ENCODE results near the gene ALDH1L1. TPM values are rescaled to one million over a fixed set of nuclear protein-coding genes. Genes with fewer than 3 reads are reported as not detected.

The ALDH1L1 gene
- total and polyA plus RNA-seq, 2 donors (not counting 1 experiment from before 2014, with no cell fraction given) = not detected

DNA sequence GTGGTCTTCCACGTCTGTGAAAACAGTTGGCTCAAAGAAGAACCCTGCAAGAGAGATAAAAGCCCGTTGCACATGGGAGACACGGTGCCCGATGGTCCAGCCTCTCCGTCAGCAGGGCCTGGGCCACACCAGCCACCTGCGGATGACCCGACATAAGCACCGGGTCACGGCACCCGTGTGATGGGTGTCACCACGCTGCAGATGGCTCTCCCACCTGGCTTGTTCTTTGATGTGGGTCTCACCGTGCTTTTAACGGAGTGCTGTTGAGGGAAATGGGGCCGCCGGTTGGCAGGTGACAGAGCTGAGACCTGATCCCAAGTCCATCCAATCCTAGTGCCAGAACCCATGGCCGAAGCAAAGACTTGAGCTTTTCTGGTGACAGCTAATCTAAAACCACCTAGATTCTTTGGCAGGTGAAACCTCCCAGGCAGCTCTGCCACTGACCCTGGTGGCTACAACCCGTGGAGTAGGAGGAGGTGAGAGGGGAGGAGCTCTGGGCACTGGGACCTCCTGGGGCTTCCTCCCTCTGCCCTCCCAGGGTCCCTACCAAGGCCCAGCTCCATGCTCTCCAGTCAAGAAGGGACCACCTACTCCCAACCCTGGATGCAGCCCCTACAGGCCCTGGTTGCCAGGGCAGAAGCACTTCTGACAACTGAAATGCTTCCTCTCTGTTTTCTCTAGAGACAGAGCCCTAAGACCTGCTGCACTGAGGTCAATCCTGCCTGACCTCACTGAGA, 73.0 kb downstream of the ALDH1L1 start:
- intact Hi-C loops (cut with micrococcal nuclease) = no loop called here
- H3K4me3 ChIP-seq (ENCODE audit: control extremely low read depth in 1 of 5, extremely low read depth in 1 of 5, insufficient read depth in 1 of 5, low read depth in 2 of 5, low read length in 4 of 5) = no peak overlapping the region
- no peaks in the 10 kb centered on the region for H3K79me2 ChIP-seq (ENCODE audit: control insufficient read depth, insufficient read depth, low read length)
- H3K36me3 ChIP-seq (replicated peaks in 1 of 2; ENCODE audit: control extremely low read depth in 1 of 2, control insufficient read depth in 1 of 2, extremely low read depth in 1 of 2, insufficient read depth in 2 of 2, low read length in 1 of 2) = no peaks in the 10 kb centered on the region
- H2AFZ ChIP-seq (ENCODE audit: insufficient read depth, low read depth, low read length, poor library complexity, severe bottlenecking) = no peak overlapping the region
- POLR2A ChIA-PET = no interaction called here
- CTCF ChIA-PET = no interaction called here
- Mint-ChIP-seq H3K9me3 (ENCODE audit: insufficient read depth) (no peaks in the 10 kb centered on the region), H3K4me3 (no peak overlapping the region), H3K27me3 (no peaks in the 10 kb centered on the region), H3K27ac (no peak overlapping the region), H3K4me1 (no peaks in the 10 kb centered on the region)
- no peaks in the 10 kb centered on the region for H4K20me1 ChIP-seq (ENCODE audit: control insufficient read depth, insufficient read depth, low read length, poor library complexity, severe bottlenecking)
- 87% methylated on average over 16 of the region's 17 CpGs for WGBS (ENCODE audit: insufficient coverage)
- ATAC-seq (ENCODE audit: low read depth) (no peak), DNase-seq (no peak)
- H3K4me2 ChIP-seq (replicated peaks; ENCODE audit: low read depth, low read length, poor library complexity, severe bottlenecking) = no peak overlapping the region
- H3K27me3 ChIP-seq (replicated peaks in 1 of 4; ENCODE audit: control extremely low read depth in 1 of 4, control insufficient read depth in 3 of 4, insufficient read depth in 4 of 4, low read length in 3 of 4) = no peaks in the 10 kb centered on the region
- H3K27ac ChIP-seq (ENCODE audit: low read length in 2 of 2) = no peak overlapping the region
- H3K9ac ChIP-seq (ENCODE audit: low read length) = no peak overlapping the region
- TF ChIP-seq, protein P1, sequence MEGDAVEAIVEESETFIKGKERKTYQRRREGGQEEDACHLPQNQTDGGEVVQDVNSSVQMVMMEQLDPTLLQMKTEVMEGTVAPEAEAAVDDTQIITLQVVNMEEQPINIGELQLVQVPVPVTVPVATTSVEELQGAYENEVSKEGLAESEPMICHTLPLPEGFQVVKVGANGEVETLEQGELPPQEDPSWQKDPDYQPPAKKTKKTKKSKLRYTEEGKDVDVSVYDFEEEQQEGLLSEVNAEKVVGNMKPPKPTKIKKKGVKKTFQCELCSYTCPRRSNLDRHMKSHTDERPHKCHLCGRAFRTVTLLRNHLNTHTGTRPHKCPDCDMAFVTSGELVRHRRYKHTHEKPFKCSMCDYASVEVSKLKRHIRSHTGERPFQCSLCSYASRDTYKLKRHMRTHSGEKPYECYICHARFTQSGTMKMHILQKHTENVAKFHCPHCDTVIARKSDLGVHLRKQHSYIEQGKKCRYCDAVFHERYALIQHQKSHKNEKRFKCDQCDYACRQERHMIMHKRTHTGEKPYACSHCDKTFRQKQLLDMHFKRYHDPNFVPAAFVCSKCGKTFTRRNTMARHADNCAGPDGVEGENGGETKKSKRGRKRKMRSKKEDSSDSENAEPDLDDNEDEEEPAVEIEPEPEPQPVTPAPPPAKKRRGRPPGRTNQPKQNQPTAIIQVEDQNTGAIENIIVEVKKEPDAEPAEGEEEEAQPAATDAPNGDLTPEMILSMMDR (IDR thresholded peaks at IDR 0.05) = no peak
- TF ChIP-seq EZH2 (IDR thresholded peaks at IDR 0.05; ENCODE audit: borderline replicate concordance, insufficient read depth, low read depth, low read length, poor library complexity, severe bottlenecking) = no peak
- H3K4me1 ChIP-seq (ENCODE audit: control insufficient read depth in 2 of 2, insufficient read depth in 2 of 2, low read length in 2 of 2) = no peaks in the 10 kb centered on the region
- H3K9me3 ChIP-seq (ENCODE audit: control extremely low read depth in 1 of 3, control insufficient read depth in 2 of 3, insufficient read depth in 1 of 3, low read length in 2 of 3) = no peaks in the 10 kb centered on the region

DNA sequence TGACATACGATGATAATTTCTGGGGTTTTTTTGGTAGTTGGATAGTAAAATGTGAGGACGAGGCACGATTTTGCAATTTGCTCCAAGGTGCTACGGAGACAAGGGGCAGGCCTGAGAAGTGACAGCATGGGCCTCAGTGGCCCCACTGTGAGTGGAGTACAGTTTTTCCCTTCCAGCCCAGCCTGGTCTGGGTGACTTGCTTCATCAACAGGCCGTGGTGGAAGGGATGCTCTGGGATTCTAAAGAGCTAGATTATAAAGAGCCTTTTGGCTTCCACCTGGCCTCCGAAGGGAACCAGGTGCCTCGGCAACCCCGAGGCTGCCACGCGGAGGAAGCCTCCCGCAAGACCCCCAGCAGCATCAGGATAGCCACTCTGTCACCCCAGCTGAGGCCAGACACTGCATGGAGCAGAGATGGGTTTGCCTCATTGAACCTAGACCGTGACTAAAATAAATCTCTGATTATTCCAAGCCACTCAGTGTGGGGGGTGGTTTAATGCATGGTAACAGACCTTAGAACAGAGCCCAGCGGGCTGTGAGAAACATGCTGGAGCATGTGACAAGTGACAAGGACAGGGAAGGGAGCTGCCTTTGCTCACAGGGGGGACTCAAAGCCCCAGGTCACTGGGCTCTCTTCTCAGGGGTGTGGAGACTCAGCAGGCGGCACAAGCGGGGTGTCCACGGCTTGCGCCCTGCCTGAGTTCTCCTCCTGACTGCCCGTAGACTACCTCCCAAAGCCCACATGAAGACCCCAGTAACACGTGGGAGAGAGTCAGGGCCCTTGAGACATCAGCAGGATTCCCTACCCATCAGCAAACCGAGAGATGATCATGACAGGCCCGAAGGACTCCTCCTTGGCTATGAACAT, 73.8 kb downstream of the ALDH1L1 start:
- DNase-seq = no peak

More for the DNA sequence above, 73.8 kb downstream of the ALDH1L1 start:
- TF ChIP-seq, protein P1 (IDR thresholded peaks at IDR 0.05) = no peak
- no peak for TF ChIP-seq EZH2 (IDR thresholded peaks at IDR 0.05; ENCODE audit: borderline replicate concordance, insufficient read depth, low read depth, low read length, poor library complexity, severe bottlenecking)
- H3K4me1 ChIP-seq (ENCODE audit: control insufficient read depth in 2 of 2, insufficient read depth in 2 of 2, low read length in 2 of 2) = no peaks in the 10 kb centered on the region
- H4K20me1 ChIP-seq (ENCODE audit: control insufficient read depth, insufficient read depth, low read length, poor library complexity, severe bottlenecking) = no peaks in the 10 kb centered on the region
- no peaks in the 10 kb centered on the region for H3K27me3 Mint-ChIP-seq
- no peak overlapping the region for H3K4me3 ChIP-seq (ENCODE audit: control extremely low read depth in 1 of 5, extremely low read depth in 1 of 5, insufficient read depth in 1 of 5, low read depth in 2 of 5, low read length in 4 of 5)
- no peaks in the 10 kb centered on the region for H3K27me3 ChIP-seq (replicated peaks in 1 of 4; ENCODE audit: control extremely low read depth in 1 of 4, control insufficient read depth in 3 of 4, insufficient read depth in 4 of 4, low read length in 3 of 4)
- WGBS (ENCODE audit: insufficient coverage) = 94% methylated on average over 19 of the region's 21 CpGs
- H3K36me3 ChIP-seq (replicated peaks in 1 of 2; ENCODE audit: control extremely low read depth in 1 of 2, control insufficient read depth in 1 of 2, extremely low read depth in 1 of 2, insufficient read depth in 2 of 2, low read length in 1 of 2) = no peaks in the 10 kb centered on the region
- H3K4me3 Mint-ChIP-seq = no peak overlapping the region
- H2AFZ ChIP-seq (ENCODE audit: insufficient read depth, low read depth, low read length, poor library complexity, severe bottlenecking) = no peak overlapping the region
- no peak overlapping the region for H3K27ac ChIP-seq (ENCODE audit: low read length in 2 of 2)
- no peaks in the 10 kb centered on the region for H3K9me3 ChIP-seq (ENCODE audit: control extremely low read depth in 1 of 3, control insufficient read depth in 2 of 3, insufficient read depth in 1 of 3, low read length in 2 of 3)
- CTCF ChIA-PET = no interaction called here
- no peak overlapping the region for H3K27ac Mint-ChIP-seq
- intact Hi-C loops (cut with micrococcal nuclease) = no loop called here
- no peak overlapping the region for H3K4me2 ChIP-seq (replicated peaks; ENCODE audit: low read depth, low read length, poor library complexity, severe bottlenecking)
- no peaks in the 10 kb centered on the region for H3K79me2 ChIP-seq (ENCODE audit: control insufficient read depth, insufficient read depth, low read length)
- ATAC-seq (ENCODE audit: low read depth) = no peak
- no peak overlapping the region for H3K9ac ChIP-seq (ENCODE audit: low read length)
- H3K4me1 Mint-ChIP-seq = no peaks in the 10 kb centered on the region
- POLR2A ChIA-PET = no interaction called here
- H3K9me3 Mint-ChIP-seq (ENCODE audit: insufficient read depth) = no peaks in the 10 kb centered on the region
